ENCODE results near the gene PHOX2A.

DNA sequence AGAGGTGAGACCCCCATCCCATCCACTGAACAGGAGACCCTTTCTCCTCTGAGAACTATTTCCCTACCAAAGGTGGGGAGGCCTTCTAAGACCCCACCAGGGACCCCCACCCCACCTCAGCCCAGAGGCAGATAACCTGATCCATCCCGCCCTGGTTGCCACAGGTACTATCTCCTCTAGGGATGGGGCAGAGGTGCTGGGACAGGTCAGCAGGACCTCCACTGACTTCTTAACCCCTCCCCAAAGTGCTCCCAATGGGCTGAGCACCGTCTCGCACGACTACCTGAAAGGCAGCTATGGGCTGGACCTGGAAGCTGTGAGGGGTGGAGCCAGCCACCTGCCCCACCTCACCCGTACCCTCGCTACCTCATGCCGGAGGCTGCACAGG, 15.1 kb downstream of the PHOX2A start:
- TF ChIP-seq, protein P1, sequence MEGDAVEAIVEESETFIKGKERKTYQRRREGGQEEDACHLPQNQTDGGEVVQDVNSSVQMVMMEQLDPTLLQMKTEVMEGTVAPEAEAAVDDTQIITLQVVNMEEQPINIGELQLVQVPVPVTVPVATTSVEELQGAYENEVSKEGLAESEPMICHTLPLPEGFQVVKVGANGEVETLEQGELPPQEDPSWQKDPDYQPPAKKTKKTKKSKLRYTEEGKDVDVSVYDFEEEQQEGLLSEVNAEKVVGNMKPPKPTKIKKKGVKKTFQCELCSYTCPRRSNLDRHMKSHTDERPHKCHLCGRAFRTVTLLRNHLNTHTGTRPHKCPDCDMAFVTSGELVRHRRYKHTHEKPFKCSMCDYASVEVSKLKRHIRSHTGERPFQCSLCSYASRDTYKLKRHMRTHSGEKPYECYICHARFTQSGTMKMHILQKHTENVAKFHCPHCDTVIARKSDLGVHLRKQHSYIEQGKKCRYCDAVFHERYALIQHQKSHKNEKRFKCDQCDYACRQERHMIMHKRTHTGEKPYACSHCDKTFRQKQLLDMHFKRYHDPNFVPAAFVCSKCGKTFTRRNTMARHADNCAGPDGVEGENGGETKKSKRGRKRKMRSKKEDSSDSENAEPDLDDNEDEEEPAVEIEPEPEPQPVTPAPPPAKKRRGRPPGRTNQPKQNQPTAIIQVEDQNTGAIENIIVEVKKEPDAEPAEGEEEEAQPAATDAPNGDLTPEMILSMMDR (IDR thresholded peaks at IDR 0.05) = no peak
- TF ChIP-seq EZH2 (IDR thresholded peaks at IDR 0.05; ENCODE audit: borderline replicate concordance, insufficient read depth, low read depth, low read length, poor library complexity, severe bottlenecking) = no peak
